LoVo (cell line): ENCODE measurements around the gene HPN.

Experiments
- DNase-seq: peaks from one replicate; pipeline ENCODE4 v3.0.0-alpha.2; 2016; ENCODE audit warnings: low spot score

The HPN gene

DNA sequence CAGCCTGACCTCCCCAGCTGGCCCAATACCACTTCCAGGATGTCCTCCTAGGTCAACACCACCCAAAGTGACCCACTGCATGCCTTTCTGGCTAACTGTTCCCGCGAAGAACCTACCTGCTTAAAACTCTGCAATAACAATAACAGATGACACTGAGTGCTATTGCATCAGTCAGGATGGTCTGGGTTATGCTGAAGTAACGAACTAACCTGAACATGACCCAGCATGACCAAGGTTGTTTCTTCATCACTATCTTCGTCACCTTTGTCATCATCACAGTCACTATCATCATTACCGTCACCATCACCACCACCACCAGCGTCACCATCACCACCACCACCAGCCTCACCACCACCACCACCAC is 63.5 kb downstream of the HPN start:
- DNase-seq, result no peak

DNA sequence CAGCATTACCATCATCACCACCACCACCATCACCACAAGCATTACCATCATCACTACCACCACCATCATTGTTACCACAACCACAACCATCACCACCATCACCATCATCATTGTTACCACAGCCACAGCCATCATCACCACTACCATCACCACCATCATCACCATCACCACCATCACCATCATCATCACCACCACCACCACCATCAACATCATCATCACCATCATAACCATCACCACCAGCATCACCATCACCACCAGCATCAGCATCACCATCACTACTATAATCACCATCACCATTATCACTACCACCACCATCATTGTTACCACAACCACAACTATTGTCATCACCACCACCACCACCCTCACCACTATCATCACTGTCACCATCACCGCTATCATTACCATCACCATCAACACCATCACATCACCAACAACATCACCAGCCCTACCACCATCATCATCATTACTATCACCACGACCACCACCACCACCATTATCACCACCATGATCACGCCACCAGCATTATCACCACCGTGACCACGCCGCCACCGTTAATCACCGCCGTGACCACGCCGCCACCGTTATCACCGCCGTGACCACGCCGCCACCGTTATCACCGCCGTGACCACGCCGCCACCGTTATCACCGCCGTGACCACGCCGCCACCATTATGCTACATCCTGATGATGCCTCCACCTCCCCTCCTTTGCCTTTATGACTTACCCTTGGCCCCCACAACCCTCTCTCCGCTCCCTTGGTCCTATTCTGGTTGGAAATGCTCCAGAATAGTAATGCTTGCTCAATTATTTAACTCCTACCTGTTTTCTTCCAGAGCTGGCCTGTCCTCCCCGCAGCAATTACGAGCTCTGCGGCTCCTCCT is 64.1 kb downstream of the HPN start:
- DNase-seq, result no peak

DNA sequence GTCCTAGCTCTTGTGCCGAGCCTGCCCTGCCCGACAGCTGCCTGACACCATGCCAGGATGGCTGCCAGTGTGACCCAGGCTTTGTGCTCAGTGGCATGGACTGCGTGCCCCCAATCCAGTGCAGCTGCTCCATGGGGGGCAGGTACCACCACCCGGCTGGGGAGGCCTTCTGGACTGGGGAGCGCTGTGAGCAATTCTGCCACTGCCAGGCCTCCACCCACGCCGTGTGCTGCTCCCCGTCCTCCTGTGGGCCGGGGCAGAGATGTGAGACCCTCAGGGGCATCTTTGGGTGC is 64.7 kb downstream of the HPN start:
- no peak for DNase-seq

DNA sequence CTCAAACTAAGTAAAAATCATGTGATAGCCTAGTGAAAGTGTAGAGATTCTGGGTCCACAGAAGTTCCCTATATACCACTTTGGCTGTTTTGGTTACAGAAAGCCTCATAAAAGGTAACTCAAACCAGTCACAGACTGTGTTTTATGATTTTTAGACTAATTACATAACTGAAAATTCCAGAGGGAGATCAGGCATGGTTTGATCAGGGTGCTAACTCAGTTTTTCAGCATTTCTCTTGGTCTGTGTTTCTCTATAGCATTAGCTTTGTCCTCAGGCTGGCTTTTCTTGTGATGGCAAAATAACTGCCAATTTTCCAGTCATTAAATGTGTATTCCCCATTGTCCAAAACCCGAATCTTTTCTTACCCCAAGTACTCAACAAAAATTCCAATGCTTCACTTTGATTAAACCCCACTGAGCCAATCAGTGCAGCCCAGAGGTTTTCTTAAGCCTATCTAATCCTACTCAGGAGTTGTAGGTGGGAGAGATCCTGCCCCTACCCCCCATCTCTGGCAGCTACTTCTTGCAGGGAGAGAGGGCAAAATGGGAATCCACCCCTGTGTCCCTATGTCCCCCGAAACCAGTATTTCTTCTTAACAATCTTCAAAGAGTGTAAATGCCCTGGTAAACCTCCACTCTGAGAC is 65.5 kb downstream of the HPN start:
- no peak for DNase-seq

DNA sequence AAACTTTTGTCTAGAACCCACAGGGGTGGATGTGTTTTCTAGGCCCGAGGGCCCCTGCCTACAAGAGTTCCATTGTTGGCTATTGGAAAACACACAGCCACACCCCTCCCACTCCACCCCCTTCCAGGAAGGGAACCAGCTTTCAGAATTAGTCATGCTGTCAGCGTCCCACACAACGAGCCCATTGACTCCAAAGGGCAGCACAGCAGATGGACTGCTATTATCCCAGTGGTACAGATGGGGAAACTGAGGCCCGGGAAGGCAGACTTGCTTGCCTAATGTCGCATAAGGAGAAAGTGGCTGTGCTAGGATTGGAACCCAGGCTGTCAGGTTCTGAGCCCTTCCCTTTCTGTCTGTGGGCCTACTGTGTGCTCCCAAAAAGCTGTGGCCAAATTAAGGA is 66.0 kb downstream of the HPN start:
- DNase-seq, result peak; percentile 69

DNA sequence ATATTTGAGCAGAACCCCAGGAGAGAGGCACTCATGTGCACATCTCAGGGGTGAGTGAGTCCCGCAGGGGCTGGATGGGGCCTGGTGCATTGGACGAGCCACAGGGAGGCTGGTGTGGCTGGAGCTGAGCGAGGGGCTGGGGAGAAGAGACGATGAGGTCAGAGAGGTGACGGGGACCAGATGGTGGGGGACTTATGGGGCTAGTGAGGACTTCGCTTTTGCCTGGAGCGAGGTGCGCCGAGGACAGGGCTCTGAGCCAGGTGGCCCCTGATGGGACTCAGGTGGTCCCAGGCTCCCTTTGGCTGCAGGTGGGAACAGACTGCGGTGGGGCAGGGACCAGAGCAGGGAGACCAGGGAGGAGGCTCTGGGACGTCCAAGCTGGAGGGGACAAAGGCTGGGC is 67.2 kb downstream of the HPN start:
- no peak for DNase-seq

DNA sequence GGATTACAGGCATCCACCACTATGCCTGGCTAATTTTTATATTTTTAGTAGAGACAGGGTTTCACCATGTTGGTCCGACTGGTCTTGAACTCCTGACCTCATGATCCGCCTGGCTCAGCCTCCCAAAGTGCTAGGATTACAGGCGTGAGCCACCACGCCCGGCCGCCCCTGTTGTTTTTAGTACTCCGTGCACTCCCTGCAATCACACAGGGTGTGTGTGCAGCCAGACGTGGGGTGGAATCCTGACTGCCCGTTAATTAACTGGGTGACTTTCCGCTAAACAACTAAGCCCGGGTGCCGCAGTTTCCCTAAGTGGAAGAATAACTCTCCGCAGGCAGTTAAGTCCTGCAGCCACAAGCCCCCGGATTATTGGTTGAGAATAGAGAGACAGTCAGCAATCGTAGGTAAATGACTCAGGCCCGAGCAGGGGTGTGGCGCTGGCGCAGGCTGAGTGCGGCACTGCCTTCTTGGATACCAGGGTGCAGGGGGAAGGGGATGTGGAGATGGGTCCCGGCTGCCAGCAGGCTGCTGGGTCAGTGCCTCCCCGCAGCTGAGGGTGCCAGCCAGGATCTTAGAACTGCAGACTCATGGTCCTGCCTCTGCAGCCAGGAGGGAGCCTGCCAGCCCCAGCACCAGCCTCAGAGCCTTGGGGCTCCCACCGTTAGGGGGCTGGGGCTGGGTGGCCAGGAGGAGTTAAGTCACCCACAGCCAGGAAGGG is 68.0 kb downstream of the HPN start:
- peak; percentile 41 for DNase-seq

DNA sequence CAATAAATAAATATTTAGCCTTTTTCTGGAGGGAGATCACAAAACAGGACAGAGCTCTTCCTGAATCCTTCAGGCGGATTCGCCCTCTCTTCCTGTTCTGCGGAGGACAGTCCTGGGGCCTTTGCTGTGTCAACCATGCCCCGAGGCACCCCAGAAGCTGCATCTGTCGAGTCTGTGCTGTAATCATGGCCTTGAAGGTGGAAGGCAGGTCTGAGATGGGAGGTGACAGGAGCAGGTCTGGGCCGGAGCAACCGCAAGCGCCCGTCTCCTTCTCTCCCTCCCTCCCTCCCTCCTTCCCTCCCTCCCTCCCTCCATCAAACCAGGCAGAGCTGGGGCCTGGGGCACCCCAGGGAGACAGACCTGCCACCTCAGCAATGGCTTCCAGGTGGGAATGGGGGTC is 69.5 kb downstream of the HPN start:
- DNase-seq, result no peak

DNA sequence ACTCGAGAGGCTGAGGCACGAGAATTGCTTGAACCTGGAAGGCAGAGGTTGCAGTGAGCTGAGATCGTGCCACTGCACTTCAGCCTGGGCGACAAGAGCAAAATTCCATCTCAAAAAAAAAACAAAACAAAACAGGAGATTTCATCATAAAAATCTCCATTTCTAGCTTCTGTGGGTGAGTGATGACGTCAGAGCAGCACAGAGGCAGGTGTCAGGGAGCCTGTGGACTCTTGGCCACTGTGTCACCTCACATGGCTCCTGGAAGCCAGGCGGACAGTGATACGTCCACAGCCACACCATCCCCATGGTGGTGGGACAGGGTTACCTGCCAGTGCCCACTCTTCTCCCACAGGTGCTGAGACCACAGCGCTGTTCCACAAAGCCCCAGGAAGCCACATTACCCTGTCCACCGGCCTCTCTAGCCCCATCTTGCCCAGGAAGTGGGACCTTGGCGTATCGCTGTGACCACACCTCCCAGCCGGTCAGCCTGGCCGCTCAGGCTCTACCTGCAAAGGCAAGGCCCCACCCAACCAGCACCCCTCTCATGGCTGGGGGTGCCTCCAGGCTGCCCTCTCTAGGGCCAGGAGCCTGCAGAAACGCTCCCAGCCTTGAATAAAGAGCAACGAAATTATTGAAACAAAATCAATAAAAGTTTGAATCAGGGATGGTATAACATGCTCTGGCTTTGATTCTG is 71.6 kb downstream of the HPN start:
- DNase-seq, result no peak

DNA sequence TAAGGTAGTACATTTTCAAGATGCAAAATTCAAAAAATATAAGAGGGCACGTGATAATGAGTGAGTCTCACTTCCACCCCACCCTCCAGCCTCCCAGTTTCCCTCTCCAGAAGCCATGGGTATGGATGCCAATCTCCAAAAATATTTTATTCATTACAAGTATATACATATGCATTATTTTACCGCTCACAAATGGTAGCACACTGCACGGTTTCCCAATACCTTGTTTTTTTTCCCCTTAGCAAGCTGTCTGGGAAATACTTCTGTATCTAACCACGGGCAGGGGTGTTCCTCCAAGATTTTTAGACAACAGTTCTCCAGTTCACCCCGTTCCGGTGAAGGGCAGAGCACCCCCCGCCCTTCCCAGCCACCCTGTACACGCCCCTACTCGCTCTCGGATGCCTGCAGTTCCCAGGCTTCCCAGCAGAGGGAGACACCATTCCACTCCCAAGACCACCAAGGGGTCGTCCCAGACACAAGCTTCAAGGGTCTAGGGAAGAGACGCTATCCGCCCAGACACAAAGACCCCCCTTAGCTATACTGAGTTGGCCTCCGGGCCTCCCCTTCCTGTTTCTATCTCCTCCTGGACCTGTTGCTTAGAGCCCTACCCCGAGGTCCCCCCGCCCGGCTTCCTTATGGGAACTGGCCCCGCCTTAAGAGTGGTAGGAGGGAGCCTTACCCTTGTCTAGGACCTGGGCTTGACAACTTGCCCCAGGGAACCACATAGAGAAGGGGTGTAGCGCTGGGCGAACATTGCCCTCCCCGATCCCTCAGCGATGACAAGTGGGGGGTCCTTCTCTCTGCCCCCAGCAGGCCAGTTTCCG is 73.0 kb downstream of the HPN start:
- peak; percentile 59 for DNase-seq

DNA sequence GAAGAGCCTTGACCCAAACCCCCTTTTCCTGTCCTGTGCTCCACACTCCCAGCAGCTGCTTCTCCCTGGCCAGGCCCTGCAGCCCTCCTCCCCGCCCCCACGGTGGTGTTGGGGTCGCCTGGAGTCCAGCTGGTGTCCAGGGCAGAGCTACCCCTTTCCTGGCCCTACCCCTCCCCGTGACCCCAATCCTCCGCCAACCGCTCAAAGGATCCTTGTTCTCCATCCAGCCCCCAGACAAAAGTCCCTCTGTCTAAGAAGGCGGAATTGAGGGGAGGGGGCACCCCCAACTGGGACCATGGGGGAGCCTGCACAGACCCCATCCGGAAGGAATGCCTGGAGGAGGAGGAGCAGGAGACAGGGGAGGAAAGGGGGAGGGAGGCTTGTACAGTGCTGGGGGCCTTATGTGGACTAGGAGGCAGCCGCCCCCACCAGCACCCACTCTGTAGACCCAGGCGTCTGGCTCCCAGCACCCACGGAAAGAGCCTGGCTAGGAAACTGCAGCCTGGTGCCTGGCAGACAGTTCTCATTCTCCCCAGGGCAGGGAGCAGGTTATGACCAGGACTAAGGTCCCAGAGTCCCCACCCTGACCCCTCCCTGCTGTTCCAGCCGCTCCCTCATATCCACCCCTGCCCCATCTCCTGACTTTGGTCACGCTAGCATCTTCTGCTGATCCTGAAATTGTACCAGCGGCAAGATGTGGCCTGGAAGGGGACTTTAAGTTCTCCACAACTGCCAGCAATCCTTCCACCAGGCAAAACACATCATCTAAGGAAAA is 73.8 kb downstream of the HPN start, which contains the start of gene FXYD3:
Gene FXYD3 (plus strand): TSS at position 647 of the 775 bp plus-strand sequence. CDS start 3,554 bp downstream, outside the sequence.
- peak; percentile 63 for DNase-seq
